ENCODE measurements around the gene HOXD3. TPM values are rescaled to one million over a fixed set of nuclear protein-coding genes. Genes with fewer than 3 reads are reported as not detected.
A peak's percentile ranks its signal among the peaks of the same experiment; 100 is the strongest.

Gene HOXD3
- total RNA-seq, 6 experiments from 2014 or later, result 0.25 to 0.38 (median 0.25) TPM; not detected in 3

DNA sequence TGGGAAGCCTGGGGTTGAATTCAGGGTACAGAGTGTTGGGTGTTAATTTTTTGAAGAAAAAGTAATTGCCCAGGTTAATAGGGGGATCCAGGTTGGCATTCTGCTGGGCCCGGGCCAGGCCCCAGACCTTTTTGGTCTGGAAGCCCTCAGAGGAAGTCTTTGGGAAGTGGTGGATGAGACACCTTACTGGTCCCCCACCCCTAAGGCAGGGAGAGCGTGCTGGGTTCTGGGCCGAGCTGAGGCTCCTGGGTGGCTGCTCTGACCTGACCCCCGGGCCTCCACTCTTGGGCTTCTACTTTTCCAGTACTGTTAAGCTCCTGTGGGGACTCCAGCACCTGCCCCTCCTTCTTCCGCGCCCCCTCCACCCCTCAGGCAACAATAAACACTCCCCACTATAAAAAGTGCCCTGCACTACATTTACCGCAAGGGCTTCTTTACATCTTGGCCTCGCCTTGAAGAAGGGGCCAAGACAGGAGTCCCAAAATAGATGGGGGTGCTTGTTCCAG, 753 bp upstream of the HOXD3 start:
- H3K36me3 Mint-ChIP-seq (ENCODE audit: low read depth), result no peaks in the 10 kb centered on the region

DNA sequence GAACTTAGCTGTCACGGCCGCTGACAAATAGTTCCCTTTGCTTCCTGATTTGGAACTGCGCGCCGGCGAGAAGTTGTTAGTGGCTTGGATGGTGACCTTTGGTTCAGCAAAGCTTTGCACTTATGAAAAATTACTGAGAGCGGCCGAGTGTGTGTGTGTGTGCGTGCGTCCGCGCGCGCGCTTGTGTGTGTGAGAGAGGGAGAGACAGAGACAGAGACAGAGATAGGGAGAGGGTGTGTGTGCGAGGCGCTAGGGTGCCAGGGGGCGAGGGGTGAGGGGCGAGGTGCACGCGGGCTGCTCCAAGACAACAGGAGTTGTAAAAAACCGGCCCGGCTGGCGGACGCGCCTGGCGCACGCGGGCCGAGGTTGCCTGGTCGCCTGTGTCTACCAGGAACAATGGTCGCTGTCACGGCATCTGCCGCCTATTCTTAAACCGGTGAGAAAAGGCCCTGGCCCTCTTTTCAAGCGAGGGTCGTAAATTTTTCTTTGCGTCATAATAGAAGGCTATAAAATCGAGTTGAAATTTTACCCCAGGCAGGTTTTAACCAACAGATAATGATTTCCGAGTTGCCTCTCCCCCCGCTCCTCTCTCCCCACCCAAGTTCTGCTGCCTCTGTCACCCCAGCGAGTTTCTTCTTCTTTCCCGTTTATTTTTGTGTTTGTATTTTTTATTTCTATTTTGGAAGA, 535 bp downstream of the HOXD3 start:
- Mint-ChIP-seq H3K4me1 (ENCODE audit: low read depth) (peaks cover 31% of the 10 kb centered on the region), H3K27me3 (ENCODE audit: insufficient read depth) (peaks cover 66% of the 10 kb centered on the region), H3K27ac (no peak overlapping the region), H3K36me3 (ENCODE audit: low read depth) (no peaks in the 10 kb centered on the region), H3K9me3 (no peaks in the 10 kb centered on the region), H3K4me3 (peak overlapping the region; percentile 71; the same call in 1 of the 2 replicates)
- no peak for DNase-seq
- TF ChIP-seq, protein P1, sequence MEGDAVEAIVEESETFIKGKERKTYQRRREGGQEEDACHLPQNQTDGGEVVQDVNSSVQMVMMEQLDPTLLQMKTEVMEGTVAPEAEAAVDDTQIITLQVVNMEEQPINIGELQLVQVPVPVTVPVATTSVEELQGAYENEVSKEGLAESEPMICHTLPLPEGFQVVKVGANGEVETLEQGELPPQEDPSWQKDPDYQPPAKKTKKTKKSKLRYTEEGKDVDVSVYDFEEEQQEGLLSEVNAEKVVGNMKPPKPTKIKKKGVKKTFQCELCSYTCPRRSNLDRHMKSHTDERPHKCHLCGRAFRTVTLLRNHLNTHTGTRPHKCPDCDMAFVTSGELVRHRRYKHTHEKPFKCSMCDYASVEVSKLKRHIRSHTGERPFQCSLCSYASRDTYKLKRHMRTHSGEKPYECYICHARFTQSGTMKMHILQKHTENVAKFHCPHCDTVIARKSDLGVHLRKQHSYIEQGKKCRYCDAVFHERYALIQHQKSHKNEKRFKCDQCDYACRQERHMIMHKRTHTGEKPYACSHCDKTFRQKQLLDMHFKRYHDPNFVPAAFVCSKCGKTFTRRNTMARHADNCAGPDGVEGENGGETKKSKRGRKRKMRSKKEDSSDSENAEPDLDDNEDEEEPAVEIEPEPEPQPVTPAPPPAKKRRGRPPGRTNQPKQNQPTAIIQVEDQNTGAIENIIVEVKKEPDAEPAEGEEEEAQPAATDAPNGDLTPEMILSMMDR (IDR thresholded peaks at IDR 0.05), result no peak

More for the DNA sequence above, 753 bp upstream of the HOXD3 start:
- Mint-ChIP-seq H3K4me3 (no peak overlapping the region; the same call in 1 of the 2 replicates), H3K4me1 (ENCODE audit: low read depth) (peaks cover 20% of the 10 kb centered on the region), H3K27ac (no peak overlapping the region), H3K9me3 (no peaks in the 10 kb centered on the region), H3K27me3 (ENCODE audit: insufficient read depth) (peaks cover 56% of the 10 kb centered on the region)
- TF ChIP-seq, protein P1 (IDR thresholded peaks at IDR 0.05), result no peak
- no peak for DNase-seq

GRCh38 chr2:176158186-176158591, 1.1 kb downstream of the HOXD3 start:
- Mint-ChIP-seq H3K9me3 (no peaks in the 10 kb centered on the region), H3K36me3 (ENCODE audit: low read depth) (no peaks in the 10 kb centered on the region), H3K4me1 (ENCODE audit: low read depth) (peaks cover 31% of the 10 kb centered on the region), H3K27me3 (ENCODE audit: insufficient read depth) (peaks cover 71% of the 10 kb centered on the region), H3K27ac (no peak overlapping the region), H3K4me3 (peak overlapping the region; percentile 71)
- no peak for DNase-seq
- TF ChIP-seq, protein P1 (IDR thresholded peaks at IDR 0.05), result no peak

DNA sequence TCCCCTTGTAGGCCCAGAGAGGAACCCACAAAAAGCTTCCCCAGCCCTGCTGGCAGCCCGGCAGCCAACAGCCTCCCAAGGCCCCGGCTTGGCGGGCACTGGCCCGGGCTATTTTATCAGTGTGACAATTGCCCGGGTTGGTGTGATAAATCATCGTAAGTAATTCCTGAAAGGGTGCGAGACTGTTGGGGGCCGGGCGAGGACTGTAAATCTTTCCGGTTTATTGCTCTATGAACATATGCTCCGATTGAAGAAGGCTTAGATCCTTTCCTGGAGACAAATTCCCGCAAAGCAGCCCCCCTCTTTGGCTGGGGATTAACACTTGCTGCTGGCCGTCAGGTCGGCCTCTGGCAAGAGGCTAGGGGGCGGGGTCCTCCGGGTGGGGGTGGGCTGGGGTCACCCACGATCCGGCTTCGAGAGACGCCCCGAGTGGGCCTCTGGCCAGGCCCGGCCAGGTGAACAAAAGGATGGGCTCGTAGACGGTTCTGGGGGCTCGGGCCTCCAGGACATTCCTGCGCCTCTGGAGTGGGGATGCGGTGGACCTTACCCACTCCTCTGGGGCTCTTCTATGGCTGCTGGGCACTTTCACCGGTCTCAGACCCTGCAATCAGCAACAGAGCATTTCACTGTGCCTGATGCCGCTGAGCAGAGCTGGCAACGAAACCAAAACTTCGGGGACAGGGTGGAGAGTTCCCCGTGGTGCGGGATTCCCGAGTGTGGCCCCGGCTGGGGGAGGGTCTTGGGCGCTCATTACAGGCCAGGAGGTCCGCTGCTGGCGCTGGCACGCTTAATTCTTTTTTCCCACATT, 2.0 kb downstream of the HOXD3 start:
- H3K27ac Mint-ChIP-seq, result no peak overlapping the region
- peaks cover 31% of the 10 kb centered on the region for H3K4me1 Mint-ChIP-seq (ENCODE audit: low read depth)
- TF ChIP-seq, protein P1 (IDR thresholded peaks at IDR 0.05), result no peak
- H3K9me3 Mint-ChIP-seq, result peaks cover 4% of the 10 kb centered on the region
- peak overlapping the region; percentile 26; the same call in 1 of the 2 replicates for H3K4me3 Mint-ChIP-seq
- peaks cover 4% of the 10 kb centered on the region; the same call in 1 of the 2 replicates for H3K36me3 Mint-ChIP-seq (ENCODE audit: low read depth)
- H3K27me3 Mint-ChIP-seq (ENCODE audit: insufficient read depth), result peaks cover 76% of the 10 kb centered on the region
- DNase-seq, result no peak

GRCh38 chr2:176159663-176160250, 2.6 kb downstream of the HOXD3 start:
- no peak overlapping the region for H3K27ac Mint-ChIP-seq
- no peak for DNase-seq
- peaks cover 31% of the 10 kb centered on the region for H3K4me1 Mint-ChIP-seq (ENCODE audit: low read depth)
- peak overlapping the region; percentile 26; the same call in 1 of the 2 replicates for H3K4me3 Mint-ChIP-seq
- H3K36me3 Mint-ChIP-seq (ENCODE audit: low read depth), result peaks cover 8% of the 10 kb centered on the region; the same call in 1 of the 2 replicates
- TF ChIP-seq, protein P1 (IDR thresholded peaks at IDR 0.05), result no peak
- peaks cover 77% of the 10 kb centered on the region for H3K27me3 Mint-ChIP-seq (ENCODE audit: insufficient read depth)
- peaks cover 8% of the 10 kb centered on the region for H3K9me3 Mint-ChIP-seq
